ENCODE measurements around the gene CTSW.
A peak's percentile ranks its signal among the peaks of the same experiment; 100 is the strongest.

CTSW gene

GRCh38 chr11:65868076-65868667 lies 11.5 kb upstream of the CTSW start:
- DNase-seq, result no peak

- no peak for DNase-seq
Measured at GRCh38 chr11:65868907-65869306, 10.7 kb upstream of the CTSW start.

- no peak for DNase-seq
Measured at GRCh38 chr11:65869643-65870306, 9.9 kb upstream of the CTSW start.

GRCh38 chr11:65870307-65870658 lies 9.4 kb upstream of the CTSW start:
- no peak for DNase-seq

GRCh38 chr11:65870706-65871681 lies 8.6 kb upstream of the CTSW start:
- no peak for DNase-seq

- DNase-seq, result no peak
Measured at GRCh38 chr11:65871811-65872548, 7.7 kb upstream of the CTSW start.

GRCh38 chr11:65872586-65873317 lies 6.9 kb upstream of the CTSW start, which contains the start of gene EFEMP2:
EFEMP2 (minus strand) TSS chr11:65872800; CDS start chr11:65872354, 446 bp downstream.
- no peak for DNase-seq

GRCh38 chr11:65873318-65874156 lies 6.1 kb upstream of the CTSW start:
- peak; percentile 97 for DNase-seq

GRCh38 chr11:65880027-65880426 lies 390 bp downstream of the CTSW start:
- DNase-seq, result no peak

GRCh38 chr11:65880844-65881421 lies 1.3 kb downstream of the CTSW start:
- no peak for DNase-seq

GRCh38 chr11:65882120-65883057 lies 2.8 kb downstream of the CTSW start:
- DNase-seq, result no peak

- DNase-seq, result no peak
Measured at GRCh38 chr11:65883058-65883761, 3.6 kb downstream of the CTSW start.

GRCh38 chr11:65883786-65884715 lies 4.4 kb downstream of the CTSW start:
- no peak for DNase-seq

GRCh38 chr11:65884716-65885092 lies 5.1 kb downstream of the CTSW start:
- DNase-seq, result peak; percentile 73

- DNase-seq, result no peak
Measured at GRCh38 chr11:65885231-65885630, 5.6 kb downstream of the CTSW start.

GRCh38 chr11:65885808-65886536 lies 6.3 kb downstream of the CTSW start:
- DNase-seq, result no peak

Measured in activated effector memory CD4-positive, alpha-beta T cell treated with Interleukin-2 at 50 U/mL for 16 hours (primary cell).